PC-9 (cell line): ENCODE results near the gene PPP1R13L.

Experiments
- EZH2 ChIP-seq: fragments of 200-600 bp; sonication (generic); IDR thresholded peaks from 2 replicates; pipeline ENCODE4 v1.8.0; 2017; ENCODE audit warnings: antibody characterized with exemption, low read depth
- TF ChIP-seq, protein P1 (sequence below): fragments of 200-600 bp; sonication (generic); conservative IDR thresholded peaks from 2 replicates; pipeline ENCODE4 v1.6.1; 2017; ENCODE audit warnings: mixed run types, antibody characterized with exemption, mild to moderate bottlenecking, moderate library complexity

DNA sequence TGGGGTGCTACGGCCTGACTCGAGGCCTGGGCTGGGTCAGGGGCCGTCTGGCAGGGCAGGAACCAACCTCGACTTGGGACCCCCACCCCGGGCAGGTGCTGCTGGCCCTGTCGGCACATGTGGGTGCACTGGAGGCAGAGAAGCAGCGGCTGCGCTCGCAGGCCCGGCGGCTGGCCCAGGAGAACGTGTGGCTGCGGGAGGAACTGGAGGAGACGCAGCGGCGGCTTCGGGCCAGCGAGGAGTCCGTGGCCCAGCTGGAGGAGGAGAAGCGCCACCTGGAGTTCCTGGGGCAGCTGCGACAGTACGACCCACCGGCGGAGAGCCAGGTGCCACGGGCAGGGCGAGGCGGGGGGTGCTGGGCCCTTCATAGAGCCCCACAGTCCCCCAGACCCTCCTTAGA lies 58.4 kb downstream of the PPP1R13L start:
- TF ChIP-seq, protein P1, sequence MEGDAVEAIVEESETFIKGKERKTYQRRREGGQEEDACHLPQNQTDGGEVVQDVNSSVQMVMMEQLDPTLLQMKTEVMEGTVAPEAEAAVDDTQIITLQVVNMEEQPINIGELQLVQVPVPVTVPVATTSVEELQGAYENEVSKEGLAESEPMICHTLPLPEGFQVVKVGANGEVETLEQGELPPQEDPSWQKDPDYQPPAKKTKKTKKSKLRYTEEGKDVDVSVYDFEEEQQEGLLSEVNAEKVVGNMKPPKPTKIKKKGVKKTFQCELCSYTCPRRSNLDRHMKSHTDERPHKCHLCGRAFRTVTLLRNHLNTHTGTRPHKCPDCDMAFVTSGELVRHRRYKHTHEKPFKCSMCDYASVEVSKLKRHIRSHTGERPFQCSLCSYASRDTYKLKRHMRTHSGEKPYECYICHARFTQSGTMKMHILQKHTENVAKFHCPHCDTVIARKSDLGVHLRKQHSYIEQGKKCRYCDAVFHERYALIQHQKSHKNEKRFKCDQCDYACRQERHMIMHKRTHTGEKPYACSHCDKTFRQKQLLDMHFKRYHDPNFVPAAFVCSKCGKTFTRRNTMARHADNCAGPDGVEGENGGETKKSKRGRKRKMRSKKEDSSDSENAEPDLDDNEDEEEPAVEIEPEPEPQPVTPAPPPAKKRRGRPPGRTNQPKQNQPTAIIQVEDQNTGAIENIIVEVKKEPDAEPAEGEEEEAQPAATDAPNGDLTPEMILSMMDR = no peak
- TF ChIP-seq EZH2 = no peak
